GM12892 (cell line): ENCODE results near the gene GBP1.

Source experiments
- POLR2A ChIP-seq: IDR thresholded peaks from 2 replicates; pipeline ENCODE4 v1.6.1; 2011; ENCODE audit warnings: low read depth, low read length, control low read depth
- POLR2AphosphoS5 ChIP-seq: IDR thresholded peaks from 2 replicates; pipeline ENCODE4 v1.6.1; 2011; ENCODE audit warnings: low read depth, low read length, control low read depth
- TAF1 ChIP-seq: IDR thresholded peaks from 2 replicates; pipeline ENCODE4 v1.6.1; 2011; ENCODE audit warnings: low read depth, mild to moderate bottlenecking, control low read depth, low read length, borderline replicate concordance

- TF ChIP-seq POLR2A (no peak), TAF1 (no peak), POLR2AphosphoS5 (no peak)
Measured at GRCh38 chr1:89037186-89037585, 27.8 kb downstream of the GBP1 start.
